ENCODE measurements around the gene PTCD2. TPM values are rescaled to one million over a fixed set of nuclear protein-coding genes. Genes with fewer than 3 reads are reported as not detected.

Gene PTCD2
- total RNA-seq, 2 experiments from 2014 or later = 11.7 to 17.9 TPM

GRCh38 chr5:72286798-72287197 lies 33.4 kb upstream of the PTCD2 start:
- TF ChIP-seq EZH2phosphoT487 (IDR thresholded peaks at IDR 0.05; ENCODE audit: borderline replicate concordance, low read depth, low read length) = no peak
- TF ChIP-seq, protein P1, sequence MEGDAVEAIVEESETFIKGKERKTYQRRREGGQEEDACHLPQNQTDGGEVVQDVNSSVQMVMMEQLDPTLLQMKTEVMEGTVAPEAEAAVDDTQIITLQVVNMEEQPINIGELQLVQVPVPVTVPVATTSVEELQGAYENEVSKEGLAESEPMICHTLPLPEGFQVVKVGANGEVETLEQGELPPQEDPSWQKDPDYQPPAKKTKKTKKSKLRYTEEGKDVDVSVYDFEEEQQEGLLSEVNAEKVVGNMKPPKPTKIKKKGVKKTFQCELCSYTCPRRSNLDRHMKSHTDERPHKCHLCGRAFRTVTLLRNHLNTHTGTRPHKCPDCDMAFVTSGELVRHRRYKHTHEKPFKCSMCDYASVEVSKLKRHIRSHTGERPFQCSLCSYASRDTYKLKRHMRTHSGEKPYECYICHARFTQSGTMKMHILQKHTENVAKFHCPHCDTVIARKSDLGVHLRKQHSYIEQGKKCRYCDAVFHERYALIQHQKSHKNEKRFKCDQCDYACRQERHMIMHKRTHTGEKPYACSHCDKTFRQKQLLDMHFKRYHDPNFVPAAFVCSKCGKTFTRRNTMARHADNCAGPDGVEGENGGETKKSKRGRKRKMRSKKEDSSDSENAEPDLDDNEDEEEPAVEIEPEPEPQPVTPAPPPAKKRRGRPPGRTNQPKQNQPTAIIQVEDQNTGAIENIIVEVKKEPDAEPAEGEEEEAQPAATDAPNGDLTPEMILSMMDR (conservative IDR thresholded peaks at IDR 0.05; ENCODE audit: low read length) = no peak
- H3K9me2 ChIP-seq (ENCODE audit: insufficient read depth, low read length) = no peaks in the 10 kb centered on the region
- no peak for DNase-seq (ENCODE audit: low spot score)
- H2AFZ ChIP-seq (ENCODE audit: low read length) = no peak overlapping the region
- intact Hi-C loops (cut with micrococcal nuclease; ENCODE audit: unreplicated experiment) = no loop called here
- peak overlapping the region; percentile 10; the same call in 1 of the 2 replicates for H3K4me2 ChIP-seq (ENCODE audit: low read length)
- BruUV-seq (replicated peaks) = no TSS peak
- H3K9me3 ChIP-seq (ENCODE audit: low read length) = no peaks in the 10 kb centered on the region
- H3K36me3 ChIP-seq (ENCODE audit: insufficient read depth, low read length) = peaks cover 80% of the 10 kb centered on the region
- CTCF ChIA-PET (ENCODE audit: unreplicated experiment) = no interaction called here
- POLR2A ChIA-PET = no interaction called here
- H3K27ac ChIP-seq (ENCODE audit: low read depth, low read length, poor library complexity, severe bottlenecking) = no peak overlapping the region
- H3K79me2 ChIP-seq (ENCODE audit: insufficient read depth, low read depth, low read length) = peaks cover 9% of the 10 kb centered on the region; the same call in 1 of the 2 replicates
- no peak overlapping the region for H3K4me3 ChIP-seq (ENCODE audit: low read depth, low read length, poor library complexity, severe bottlenecking)
- peaks cover 64% of the 10 kb centered on the region for H3K4me1 ChIP-seq (ENCODE audit: insufficient read depth, low read length, poor library complexity, severe bottlenecking)
- no peaks in the 10 kb centered on the region for H4K20me1 ChIP-seq (ENCODE audit: insufficient read depth, low read length)

GRCh38 chr5:72288924-72289323 lies 31.2 kb upstream of the PTCD2 start:
- TF ChIP-seq EZH2phosphoT487 (IDR thresholded peaks at IDR 0.05; ENCODE audit: borderline replicate concordance, low read depth, low read length) = no peak
- TF ChIP-seq, protein P1 (conservative IDR thresholded peaks at IDR 0.05; ENCODE audit: low read length) = no peak
- H3K4me2 ChIP-seq (ENCODE audit: low read length) = no peak overlapping the region
- intact Hi-C loops (cut with micrococcal nuclease; ENCODE audit: unreplicated experiment) = no loop called here
- peaks cover 30% of the 10 kb centered on the region; the same call in 1 of the 2 replicates for H3K79me2 ChIP-seq (ENCODE audit: insufficient read depth, low read depth, low read length)
- ChIA-PET POLR2A (interaction anchor here (1.5 to 7.5 kb wide), 2 partner anchors 10 to 17 kb away, joined by 6 to 97 read pairs; no protein-coding TSS in a partner anchor), CTCF (ENCODE audit: unreplicated experiment) (no interaction called here)
- H3K9me2 ChIP-seq (ENCODE audit: insufficient read depth, low read length) = no peaks in the 10 kb centered on the region
- H4K20me1 ChIP-seq (ENCODE audit: insufficient read depth, low read length) = no peaks in the 10 kb centered on the region
- peaks cover 74% of the 10 kb centered on the region for H3K36me3 ChIP-seq (ENCODE audit: insufficient read depth, low read length)
- no peak overlapping the region for H3K27ac ChIP-seq (ENCODE audit: low read depth, low read length, poor library complexity, severe bottlenecking)
- H2AFZ ChIP-seq (ENCODE audit: low read length) = no peak overlapping the region
- no peak overlapping the region for H3K4me3 ChIP-seq (ENCODE audit: low read depth, low read length, poor library complexity, severe bottlenecking)
- H3K4me1 ChIP-seq (ENCODE audit: insufficient read depth, low read length, poor library complexity, severe bottlenecking) = peaks cover 85% of the 10 kb centered on the region
- no TSS peak for BruUV-seq (replicated peaks)
- DNase-seq (ENCODE audit: low spot score) = no peak
- no peaks in the 10 kb centered on the region for H3K9me3 ChIP-seq (ENCODE audit: low read length)

DNA sequence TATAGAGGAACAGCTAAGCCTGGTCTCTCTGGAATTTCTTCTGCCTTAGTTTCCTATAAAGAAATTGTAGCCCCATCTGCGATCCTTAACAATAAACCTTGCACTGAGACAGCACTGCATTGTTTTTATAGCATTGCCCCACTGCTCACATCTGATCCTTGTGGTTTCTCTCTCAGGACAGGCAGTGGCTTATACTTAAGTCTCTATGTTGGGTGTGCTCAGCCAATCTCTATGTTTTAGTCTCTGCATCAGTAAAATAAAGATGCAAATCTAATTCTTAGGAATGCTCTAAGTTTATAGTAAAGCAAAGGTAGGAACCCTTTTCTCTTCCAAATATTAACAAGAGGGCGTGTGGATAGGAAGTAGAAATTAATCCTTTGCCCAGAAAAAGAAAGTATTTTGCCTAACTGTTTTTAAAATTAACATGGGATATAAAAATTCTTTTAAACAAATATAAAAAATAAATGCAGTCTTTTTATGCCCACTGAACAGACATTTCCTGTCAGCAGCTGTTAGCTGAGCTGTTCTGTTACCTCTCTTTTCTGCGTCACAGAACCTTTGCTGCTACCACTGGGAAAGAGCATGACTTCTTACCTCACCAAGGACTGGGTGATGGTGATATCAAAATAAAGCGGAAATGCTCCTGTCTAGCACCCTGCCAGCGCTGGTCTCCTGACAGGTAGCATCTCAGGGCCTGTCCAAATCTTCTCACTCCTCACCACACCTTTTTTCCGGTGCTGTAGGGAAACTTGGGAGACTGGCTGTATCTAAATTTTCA lies 29.6 kb upstream of the PTCD2 start:
- Histone ChIP-seq H3K9me3 (ENCODE audit: low read length) (no peaks in the 10 kb centered on the region), H2AFZ (ENCODE audit: low read length) (no peak overlapping the region), H3K4me1 (ENCODE audit: insufficient read depth, low read length, poor library complexity, severe bottlenecking) (peaks cover 90% of the 10 kb centered on the region), H3K4me2 (ENCODE audit: low read length) (peak overlapping the region; percentile 59), H4K20me1 (ENCODE audit: insufficient read depth, low read length) (no peaks in the 10 kb centered on the region), H3K4me3 (ENCODE audit: low read depth, low read length, poor library complexity, severe bottlenecking) (peak overlapping the region; percentile 17), H3K27ac (ENCODE audit: low read depth, low read length, poor library complexity, severe bottlenecking) (peak overlapping the region; percentile 86), H3K9me2 (ENCODE audit: insufficient read depth, low read length) (no peaks in the 10 kb centered on the region), H3K79me2 (ENCODE audit: insufficient read depth, low read depth, low read length) (peaks cover 47% of the 10 kb centered on the region; the same call in 1 of the 2 replicates), H3K36me3 (ENCODE audit: insufficient read depth, low read length) (peaks cover 75% of the 10 kb centered on the region)
- TF ChIP-seq EZH2phosphoT487 (IDR thresholded peaks at IDR 0.05; ENCODE audit: borderline replicate concordance, low read depth, low read length) = no peak
- TF ChIP-seq, protein P1 (conservative IDR thresholded peaks at IDR 0.05; ENCODE audit: low read length) = no peak
- ChIA-PET POLR2A (interaction anchor here (0.5 to 7.5 kb wide), 6 partner anchors 9 to 36 kb away, joined by 3 to 97 read pairs (median 4); no protein-coding TSS in a partner anchor), CTCF (ENCODE audit: unreplicated experiment) (no interaction called here)
- intact Hi-C loops (cut with micrococcal nuclease; ENCODE audit: unreplicated experiment) = no loop called here
- peak; percentile 64 for DNase-seq (ENCODE audit: low spot score)
- no TSS peak for BruUV-seq (replicated peaks)
